Iris pigment epithelial cell (primary cell): ENCODE results near the gene MAPK9.
"Not testable (repeated sequence)": the region's sequence is repeated elsewhere in the genome, so short reads cannot be mapped to it uniquely, and the experiment has no call there.

Source experiments
- DNase-seq: peaks from one replicate; pipeline ENCODE4 v3.0.0-alpha.2; 2011; ENCODE audit warnings: low read depth

The MAPK9 gene

DNA sequence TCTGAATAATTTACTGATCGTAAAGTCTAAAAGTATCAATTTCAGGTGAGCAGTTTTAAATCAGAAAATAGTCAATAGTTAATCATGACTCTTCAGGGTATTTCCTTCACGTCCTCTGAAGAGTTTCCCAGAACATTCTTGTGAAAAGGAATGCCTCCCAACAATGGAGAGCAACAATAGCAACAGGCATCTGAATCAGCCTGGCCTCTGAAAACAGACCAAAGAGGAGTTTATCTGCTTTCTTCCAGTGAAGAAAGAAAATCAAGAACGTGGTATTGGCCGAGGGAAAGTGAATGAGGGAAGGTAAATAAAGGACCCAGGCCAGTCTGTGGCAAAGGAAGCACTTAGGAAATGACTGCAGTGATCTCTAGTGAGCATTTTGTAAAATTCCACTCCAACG is 56.8 kb downstream of the MAPK9 start:
- DNase-seq = no peak

DNA sequence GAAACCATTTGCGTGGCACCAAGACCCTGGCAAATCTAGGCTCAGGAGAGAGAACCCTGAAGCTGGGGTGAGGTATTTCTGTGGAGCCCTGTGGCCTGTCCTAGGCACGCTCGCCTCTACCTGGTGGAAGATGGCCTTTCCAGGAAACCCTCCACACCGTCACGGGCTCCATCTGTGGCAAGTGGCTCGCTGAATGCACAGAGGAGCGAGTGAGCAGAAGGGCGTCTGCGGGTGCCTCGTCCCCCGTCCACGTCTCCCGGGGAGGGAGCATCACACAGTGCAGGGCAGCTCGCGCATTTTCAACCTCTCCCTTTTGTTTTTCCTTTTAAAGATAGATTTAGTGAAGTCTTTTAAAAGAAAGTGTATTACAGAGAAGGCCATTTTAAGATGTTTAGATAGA is 57.6 kb downstream of the MAPK9 start:
- DNase-seq = no peak

GRCh38 chr5:180233729-180234128 is 58.2 kb downstream of the MAPK9 start:
- DNase-seq = peak; percentile 7

- DNase-seq = no peak
Observed at GRCh38 chr5:180230017-180230416, 61.9 kb downstream of the MAPK9 start.

DNA sequence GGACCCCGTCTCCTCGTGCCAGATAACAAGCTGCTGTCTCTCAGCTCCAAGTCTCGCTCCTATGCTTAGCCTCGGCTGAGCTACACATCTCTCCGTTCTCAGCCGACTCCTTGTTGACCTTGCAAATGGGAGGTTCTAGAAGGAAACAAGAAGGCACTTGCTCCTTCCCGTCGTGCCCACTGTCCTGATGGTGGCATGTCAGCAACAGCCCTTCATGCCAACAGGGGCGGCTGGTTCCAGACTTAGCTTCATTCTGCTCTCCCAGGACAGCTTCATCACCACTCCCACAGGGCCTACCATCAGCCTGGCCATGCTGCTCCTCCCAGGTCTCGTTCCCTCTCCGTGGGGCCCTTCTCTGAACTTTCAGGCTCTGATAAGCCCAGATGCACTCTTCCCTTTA is 69.8 kb downstream of the MAPK9 start:
- no peak for DNase-seq

GRCh38 chr5:180217797-180218196 is 74.1 kb downstream of the MAPK9 start:
- DNase-seq = no peak

GRCh38 chr5:180216646-180217171 is 75.2 kb downstream of the MAPK9 start:
- no peak for DNase-seq

GRCh38 chr5:180215783-180216630 is 75.9 kb downstream of the MAPK9 start:
- no peak for DNase-seq

GRCh38 chr5:180214870-180215770 is 76.8 kb downstream of the MAPK9 start:
- DNase-seq = no peak

GRCh38 chr5:180213657-180214207 is 78.2 kb downstream of the MAPK9 start:
- no peak for DNase-seq

DNA sequence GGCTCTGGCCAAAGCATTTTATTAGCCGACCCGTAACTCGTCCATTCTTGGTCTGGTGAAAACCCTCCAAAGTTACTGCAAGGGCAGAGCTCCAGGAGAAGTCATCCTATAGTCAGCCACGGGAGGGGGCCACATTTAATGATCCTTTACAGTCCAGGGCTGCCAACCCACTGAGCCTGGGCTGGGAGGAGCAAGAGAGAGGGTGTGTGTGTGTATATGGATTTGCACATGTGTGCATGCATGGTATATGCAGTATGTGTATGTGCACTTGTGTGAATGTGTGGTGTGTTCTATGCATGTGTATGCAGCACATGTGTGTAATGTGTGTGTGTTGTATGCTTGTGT is 78.7 kb downstream of the MAPK9 start:
- no peak for DNase-seq

- DNase-seq = no peak
Observed at GRCh38 chr5:180212363-180213255, 79.3 kb downstream of the MAPK9 start.

DNA sequence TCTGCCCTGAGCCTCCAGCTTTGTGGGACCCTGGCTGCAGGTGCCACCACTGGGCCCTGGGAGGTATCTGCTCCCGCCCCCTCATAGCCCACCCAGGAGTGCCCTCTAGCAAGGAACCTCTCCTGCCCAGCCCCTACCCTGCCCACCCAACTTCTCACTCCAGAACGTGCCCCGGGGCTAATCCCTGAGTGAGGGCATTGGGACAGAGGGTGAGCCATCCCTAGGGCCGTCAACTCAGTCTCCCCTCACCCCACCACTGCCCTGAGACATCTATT is 80.2 kb downstream of the MAPK9 start:
- DNase-seq = no peak

DNA sequence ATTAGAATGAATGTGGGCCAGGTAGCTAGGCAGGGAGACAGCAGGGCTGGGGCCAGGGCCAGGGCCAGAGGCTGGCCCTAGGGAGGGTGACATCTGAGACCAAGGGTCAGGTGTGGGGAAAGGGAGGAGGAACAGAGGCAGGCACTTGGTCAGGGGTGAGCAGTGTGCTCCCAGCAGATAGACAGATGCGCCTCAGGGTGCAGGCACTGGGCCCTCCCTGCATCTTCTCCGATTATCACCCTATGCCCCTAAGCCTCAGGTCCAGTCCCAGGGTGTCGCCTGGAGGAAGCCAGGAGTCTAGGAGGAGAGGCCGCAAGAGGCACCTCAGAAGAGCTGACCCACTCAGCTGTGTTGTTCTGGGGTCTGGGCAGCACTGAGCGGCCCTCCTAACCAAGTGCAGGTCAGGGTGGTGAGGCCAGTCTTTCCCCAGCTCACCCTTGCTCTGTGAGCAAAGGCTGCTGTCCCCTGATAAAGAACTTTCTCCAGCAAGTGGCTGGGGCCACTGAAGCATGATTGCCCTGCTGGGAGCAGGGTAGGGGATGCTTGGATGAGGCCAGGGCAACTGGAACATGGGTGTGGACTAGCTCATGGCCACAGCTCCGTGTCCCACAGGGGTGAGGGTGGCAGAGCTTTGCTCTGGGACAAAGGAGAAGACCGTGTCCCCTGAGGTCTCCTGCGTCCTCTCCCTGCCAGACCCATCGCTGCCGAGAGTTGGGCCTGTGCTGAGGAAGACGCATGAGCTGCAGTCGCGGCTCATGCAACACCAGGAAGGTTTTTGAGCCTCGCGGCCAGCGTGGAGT is 80.7 kb downstream of the MAPK9 start:
- DNase-seq = no peak

GRCh38 chr5:180210077-180210476 is 81.8 kb downstream of the MAPK9 start:
- not testable (repeated sequence) for DNase-seq

- peak; percentile 60 for DNase-seq
Observed at GRCh38 chr5:180209137-180209581, 82.7 kb downstream of the MAPK9 start, which contains the start of gene RASGEF1C. RASGEF1C (minus strand) TSS chr5:180209211; CDS start chr5:180138052, 71,159 bp downstream.

- no peak for DNase-seq
Observed at GRCh38 chr5:180208435-180209081, 83.3 kb downstream of the MAPK9 start.

GRCh38 chr5:180208038-180208434 is 83.8 kb downstream of the MAPK9 start:
- DNase-seq = no peak

DNA sequence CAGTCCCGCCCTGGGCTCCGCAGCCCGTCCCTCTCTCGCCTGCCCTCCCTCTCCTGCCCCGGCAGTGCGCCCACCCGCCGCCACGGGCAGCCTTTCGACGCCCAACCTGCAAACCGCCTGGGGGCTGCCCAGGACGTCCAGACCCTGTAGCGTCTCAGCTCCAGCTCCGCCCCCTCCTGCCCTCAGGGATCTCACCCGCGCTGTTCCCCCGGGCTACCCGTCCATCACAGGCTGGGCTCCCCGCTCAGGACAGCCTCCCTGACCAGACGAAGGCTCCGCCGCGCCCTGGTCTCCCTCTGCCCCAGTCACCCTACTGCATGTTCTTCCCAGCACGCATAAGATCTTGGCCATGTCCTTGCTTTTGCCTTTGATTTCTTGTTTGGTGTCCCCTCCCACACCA is 84.3 kb downstream of the MAPK9 start:
- no peak for DNase-seq

DNA sequence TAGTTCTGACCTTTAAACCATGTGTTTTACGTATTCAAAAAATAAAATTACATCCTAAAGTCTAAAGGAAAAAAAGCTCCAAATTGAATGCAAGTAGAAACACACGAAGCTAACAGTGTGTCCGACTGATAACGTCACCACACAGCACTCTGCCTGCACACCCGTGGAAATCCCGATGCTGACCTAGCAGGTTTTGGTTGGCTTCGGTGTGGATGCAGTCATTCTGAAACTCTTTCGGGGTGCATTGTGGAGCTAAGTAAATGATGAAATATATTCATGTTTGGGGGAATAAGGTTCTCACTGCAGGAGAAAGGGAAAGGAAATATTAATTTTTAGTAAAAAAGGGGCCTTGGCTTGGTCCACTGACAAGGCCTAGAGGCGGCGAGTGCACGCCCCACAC is 84.9 kb downstream of the MAPK9 start:
- no peak for DNase-seq
